ENCODE measurements around the gene EXOC5. TPM values are rescaled to one million over a fixed set of nuclear protein-coding genes. Genes with fewer than 3 reads are reported as not detected.
A peak's percentile ranks its signal among the peaks of the same experiment; 100 is the strongest.

The EXOC5 gene, protein sequence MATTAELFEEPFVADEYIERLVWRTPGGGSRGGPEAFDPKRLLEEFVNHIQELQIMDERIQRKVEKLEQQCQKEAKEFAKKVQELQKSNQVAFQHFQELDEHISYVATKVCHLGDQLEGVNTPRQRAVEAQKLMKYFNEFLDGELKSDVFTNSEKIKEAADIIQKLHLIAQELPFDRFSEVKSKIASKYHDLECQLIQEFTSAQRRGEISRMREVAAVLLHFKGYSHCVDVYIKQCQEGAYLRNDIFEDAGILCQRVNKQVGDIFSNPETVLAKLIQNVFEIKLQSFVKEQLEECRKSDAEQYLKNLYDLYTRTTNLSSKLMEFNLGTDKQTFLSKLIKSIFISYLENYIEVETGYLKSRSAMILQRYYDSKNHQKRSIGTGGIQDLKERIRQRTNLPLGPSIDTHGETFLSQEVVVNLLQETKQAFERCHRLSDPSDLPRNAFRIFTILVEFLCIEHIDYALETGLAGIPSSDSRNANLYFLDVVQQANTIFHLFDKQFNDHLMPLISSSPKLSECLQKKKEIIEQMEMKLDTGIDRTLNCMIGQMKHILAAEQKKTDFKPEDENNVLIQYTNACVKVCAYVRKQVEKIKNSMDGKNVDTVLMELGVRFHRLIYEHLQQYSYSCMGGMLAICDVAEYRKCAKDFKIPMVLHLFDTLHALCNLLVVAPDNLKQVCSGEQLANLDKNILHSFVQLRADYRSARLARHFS
- total RNA-seq (2021) (38.2 and 51.0 TPM in 2 replicates), Bru-seq, nascent RNA (percentile 76 among the genes with signal in this experiment), BruChase-seq, experiment 1, labeled RNA remaining after a 2-hour chase (percentile 72 among the genes with signal in this experiment), BruChase-seq, experiment 2, labeled RNA remaining after a 6-hour chase (percentile 81 among the genes with signal in this experiment)
- long read RNA-seq, full-length matches to known transcripts, result 48 of 57 reads
- long read RNA-seq, partial matches to known transcripts, result 1 of 57 reads
- long read RNA-seq, other reads (novel, unspliced or antisense), result 8 of 57 reads

DNA sequence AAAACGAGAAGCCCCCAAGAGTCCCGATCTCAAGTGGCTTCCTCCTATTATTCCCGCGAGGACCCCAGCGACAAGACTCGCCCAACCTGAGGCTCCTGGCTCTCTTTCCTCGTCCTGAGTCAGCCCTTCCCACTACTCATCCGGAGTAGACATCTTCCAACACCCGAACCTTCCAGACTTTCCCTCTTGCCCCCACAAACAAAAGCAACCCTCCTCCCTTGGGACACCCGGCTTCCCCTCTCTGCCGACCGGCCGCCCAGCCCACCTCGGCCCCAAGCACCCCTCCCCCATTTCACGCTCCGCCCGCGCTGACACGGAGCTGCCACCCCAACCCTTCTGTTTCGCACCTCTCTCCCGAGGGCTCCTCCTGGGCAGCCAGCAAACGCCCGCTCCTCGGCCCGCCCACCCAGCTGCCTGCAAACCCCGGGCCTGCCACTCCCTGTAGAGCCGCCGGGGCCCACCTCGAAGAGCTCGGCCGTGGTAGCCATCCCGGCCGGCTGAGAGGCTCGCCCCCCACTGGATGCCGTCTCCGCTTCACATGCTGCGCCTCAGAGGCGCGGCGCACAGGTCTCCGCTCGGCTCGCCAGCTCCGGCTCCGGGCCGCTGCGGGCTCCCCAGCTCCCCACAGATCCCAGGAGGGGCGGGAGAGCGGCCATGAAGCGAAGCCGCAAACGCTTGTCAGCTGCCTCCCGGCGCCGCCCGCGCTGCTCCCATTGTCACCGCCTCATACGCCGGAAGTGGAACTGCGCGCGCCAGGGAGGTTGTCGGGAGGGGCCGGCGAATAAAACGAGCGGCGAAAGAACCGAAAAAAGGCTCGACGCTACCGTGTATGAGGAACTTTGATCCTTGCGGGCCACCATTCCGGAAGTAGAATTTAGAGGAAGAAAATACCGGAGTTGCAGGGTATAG, at the start of gene EXOC5, which contains the start of gene AP5M1:
TSS of gene EXOC5 (minus strand) at position 745 of the 909 bp plus-strand sequence. CDS start at position 488, 257 bp downstream.
TSS of gene AP5M1 (plus strand) at position 811 of the 909 bp plus-strand sequence. CDS start 344 bp downstream, outside the sequence.
- CTCF ChIA-PET, result interaction anchor here (0.6 kb wide), 1 partner anchor 29 kb away, joined by 3 read pairs; no protein-coding TSS in a partner anchor
- intact Hi-C loops (cut with micrococcal nuclease; ENCODE audit: unreplicated experiment), result no loop called here
- no TSS peak for BruUV-seq (replicated peaks)

DNA sequence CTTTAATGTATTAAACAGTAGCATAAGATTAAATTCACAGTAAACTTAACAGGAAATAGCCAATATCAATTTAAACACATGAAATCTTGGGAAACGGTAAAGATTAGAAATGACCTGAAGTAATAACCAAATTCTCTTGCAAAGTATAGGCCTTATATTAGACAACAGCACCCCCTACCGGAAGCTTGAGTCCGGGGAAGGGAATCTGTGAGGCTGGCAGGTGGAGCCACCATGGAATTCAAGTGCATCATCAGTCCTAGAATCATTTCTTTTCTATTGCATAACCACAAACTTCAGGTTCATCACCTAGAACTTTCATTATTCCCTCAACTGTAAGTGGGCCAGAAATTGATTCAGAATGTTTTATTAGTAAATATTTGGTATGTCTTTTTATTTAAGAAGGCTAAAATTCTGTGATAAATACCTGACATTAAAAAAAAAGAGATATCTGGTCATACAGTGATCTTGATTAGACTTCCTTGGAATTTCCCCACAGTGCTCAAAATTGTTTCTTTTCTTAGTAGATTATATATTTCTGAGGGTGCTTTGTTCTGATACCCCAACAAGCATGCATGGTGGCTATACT, 48.6 kb upstream of the EXOC5 start:
- no peaks in the 10 kb centered on the region for H3K4me1 ChIP-seq (replicated peaks; ENCODE audit: insufficient read depth)

More for the DNA sequence above, at the start of gene EXOC5, which contains the start of gene AP5M1:
- POLR2A ChIA-PET (ENCODE audit: unreplicated experiment), result interaction anchor here (0.6 kb wide), 1 partner anchor 31 kb away, joined by 6 read pairs; no protein-coding TSS in a partner anchor
- Histone ChIP-seq H3K27me3 (ENCODE audit: insufficient read depth, low read depth) (no peaks in the 10 kb centered on the region), H3K27ac (peak within 1 kb of the TSS; percentile 78), H3K9me2 (ENCODE audit: insufficient read depth) (no peaks in the 10 kb centered on the region), H4K20me1 (ENCODE audit: insufficient read depth) (no peaks in the 10 kb centered on the region; the same call in 1 of the 2 replicates), H3K4me2 (peak within 1 kb of the TSS; percentile 84), H3K9me3 (ENCODE audit: insufficient read depth, low read depth) (no peaks in the 10 kb centered on the region), H3K4me1 (replicated peaks; ENCODE audit: insufficient read depth) (peaks cover 27% of the 10 kb centered on the region), H2AFZ (peak within 1 kb of the TSS; percentile 94), H3K36me3 (ENCODE audit: low read depth) (0 out of 2 replicates have a peak, but pooled peaks cover under 1% of the 10 kb centered on the region), H3K79me2 (ENCODE audit: low read depth) (peaks cover 81% of the 10 kb centered on the region), H3K4me3 (peak within 1 kb of the TSS; percentile 83), H3F3A (ENCODE audit: insufficient read depth, low read depth) (peaks cover 8% of the 10 kb centered on the region)
- peak; percentile 83 to 87 for DNase-seq
- TF ChIP-seq, protein P1, sequence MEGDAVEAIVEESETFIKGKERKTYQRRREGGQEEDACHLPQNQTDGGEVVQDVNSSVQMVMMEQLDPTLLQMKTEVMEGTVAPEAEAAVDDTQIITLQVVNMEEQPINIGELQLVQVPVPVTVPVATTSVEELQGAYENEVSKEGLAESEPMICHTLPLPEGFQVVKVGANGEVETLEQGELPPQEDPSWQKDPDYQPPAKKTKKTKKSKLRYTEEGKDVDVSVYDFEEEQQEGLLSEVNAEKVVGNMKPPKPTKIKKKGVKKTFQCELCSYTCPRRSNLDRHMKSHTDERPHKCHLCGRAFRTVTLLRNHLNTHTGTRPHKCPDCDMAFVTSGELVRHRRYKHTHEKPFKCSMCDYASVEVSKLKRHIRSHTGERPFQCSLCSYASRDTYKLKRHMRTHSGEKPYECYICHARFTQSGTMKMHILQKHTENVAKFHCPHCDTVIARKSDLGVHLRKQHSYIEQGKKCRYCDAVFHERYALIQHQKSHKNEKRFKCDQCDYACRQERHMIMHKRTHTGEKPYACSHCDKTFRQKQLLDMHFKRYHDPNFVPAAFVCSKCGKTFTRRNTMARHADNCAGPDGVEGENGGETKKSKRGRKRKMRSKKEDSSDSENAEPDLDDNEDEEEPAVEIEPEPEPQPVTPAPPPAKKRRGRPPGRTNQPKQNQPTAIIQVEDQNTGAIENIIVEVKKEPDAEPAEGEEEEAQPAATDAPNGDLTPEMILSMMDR (conservative IDR thresholded peaks at IDR 0.05), result no peak
- no peak for TF ChIP-seq EZH2 (IDR thresholded peaks at IDR 0.05; ENCODE audit: low read depth)

More for the DNA sequence above, 48.6 kb upstream of the EXOC5 start:
- Histone ChIP-seq H3K4me3 (no peak overlapping the region), H3K27me3 (ENCODE audit: insufficient read depth, low read depth) (peaks cover 17% of the 10 kb centered on the region), H3K36me3 (ENCODE audit: low read depth) (no peaks in the 10 kb centered on the region), H3K27ac (no peak overlapping the region), H4K20me1 (ENCODE audit: insufficient read depth) (no peaks in the 10 kb centered on the region), H3K79me2 (ENCODE audit: low read depth) (no peaks in the 10 kb centered on the region), H3K4me2 (no peak overlapping the region), H3F3A (ENCODE audit: insufficient read depth, low read depth) (no peaks in the 10 kb centered on the region), H2AFZ (0 out of 2 replicates have a peak overlapping the region, but pooled peaks have one; percentile 65), H3K9me2 (ENCODE audit: insufficient read depth) (no peaks in the 10 kb centered on the region), H3K9me3 (ENCODE audit: insufficient read depth, low read depth) (no peaks in the 10 kb centered on the region)
- TF ChIP-seq EZH2 (IDR thresholded peaks at IDR 0.05; ENCODE audit: low read depth), result no peak
- TF ChIP-seq, protein P1 (conservative IDR thresholded peaks at IDR 0.05), result peak; percentile 87
- BruUV-seq (replicated peaks), result no TSS peak
- POLR2A ChIA-PET (ENCODE audit: unreplicated experiment), result no interaction called here
- intact Hi-C loops (cut with micrococcal nuclease; ENCODE audit: unreplicated experiment), result loop anchor here (1.0 to 10.0 kb wide), 4 partner anchors 60 to 826 kb away; no protein-coding TSS in a partner anchor
- CTCF ChIA-PET, result no interaction called here
- peak; percentile 50 to 66 for DNase-seq

Data from PC-9 (cell line).